Adipose tissue (tissue), 3 donors: Measurements from ENCODE around the gene PLXDC2. TPM values are rescaled to one million over a fixed set of nuclear protein-coding genes. Genes with fewer than 3 reads are reported as not detected.
"Not testable (repeated sequence)": the region's sequence is repeated elsewhere in the genome, so short reads cannot be mapped to it uniquely, and the experiment has no call there.

ENCODE experiments used
- H3K27ac ChIP-seq: one replicate; pipeline ENCODE4 v1.5.1; 2013; ENCODE audit warnings: low read depth, low read length
- WGBS, 3 donors: extraction: QIAGEN DNeasy Blood & Tissue Kit; methylation state at CpG; one replicate each; pipeline ENCODE4 v1.1.7; 2013; 5-methylcytosine and 5-hydroxymethylcytosine counted together
- polyA plus RNA-seq, 3 donors: library from polyadenylated mRNA; stranded (reverse); fragments of 200-250 nt; gene quantifications; one replicate each; pipeline ENCODE4 v1.2.3, GENCODE V29; 2013
- donor health status: healthy with polysubstance abuse.
- donor health status: Bipolar disorder and iron deficiency.
- donor health status: healthy.

Gene PLXDC2
- polyA plus RNA-seq, 3 donors: 1.5 to 10.6 (median 7.7) TPM

GRCh38 chr10:19986591-19986990 is 170.4 kb downstream of the PLXDC2 start:
- no peak overlapping the region for H3K27ac ChIP-seq
- whole genome bisulfite sequencing, 3 donors: 62 to 69% (median 64%) methylated on average over 2 of the region's 2 CpGs

GRCh38 chr10:19987931-19988330 is 171.7 kb downstream of the PLXDC2 start:
- WGBS, 3 donors: 0 to 25% (median 23%) methylated on average over 1 of the region's 1 CpG
- no peak overlapping the region for H3K27ac ChIP-seq

GRCh38 chr10:19993714-19994315 is 177.6 kb downstream of the PLXDC2 start:
- no peak overlapping the region for H3K27ac ChIP-seq
- 88 to 94% (median 94%) methylated on average over 3 of the region's 3 CpGs for WGBS, 3 donors

- 46 to 87% (median 85%) methylated on average over 2 of the region's 2 CpGs for WGBS, 3 donors
- no peak overlapping the region for H3K27ac ChIP-seq
Measured at GRCh38 chr10:19998482-19998881, 182.2 kb downstream of the PLXDC2 start.

GRCh38 chr10:19999431-19999830 is 183.2 kb downstream of the PLXDC2 start:
- 58 to 100% (median 94%) methylated on average over 1 of the region's 1 CpG for WGBS, 3 donors
- H3K27ac ChIP-seq: no peak overlapping the region

- not testable (repeated sequence) for H3K27ac ChIP-seq
- whole genome bisulfite sequencing, 3 donors: 78 to 97% (median 86%) methylated on average over 2 of the region's 2 CpGs
Measured at GRCh38 chr10:20002026-20002425, 185.8 kb downstream of the PLXDC2 start.

- WGBS, 3 donors: 76 to 97% (median 91%) methylated on average over 3 of the region's 3 CpGs
- H3K27ac ChIP-seq: no peak overlapping the region
Measured at GRCh38 chr10:20002657-20003056, 186.4 kb downstream of the PLXDC2 start.

GRCh38 chr10:20004087-20004523 is 187.9 kb downstream of the PLXDC2 start:
- WGBS, 3 donors: 40 to 60% (median 54%) methylated on average over 3 of the region's 3 CpGs
- peak overlapping the region; percentile 28 for H3K27ac ChIP-seq

GRCh38 chr10:20005638-20006037 is 189.4 kb downstream of the PLXDC2 start:
- H3K27ac ChIP-seq: no peak overlapping the region

GRCh38 chr10:20006169-20006870 is 190.1 kb downstream of the PLXDC2 start:
- 43 to 80% (median 60%) methylated on average over 4 of the region's 4 CpGs for WGBS, 3 donors
- H3K27ac ChIP-seq: no peak overlapping the region

More at GRCh38 chr10:20005638-20006037, 189.4 kb downstream of the PLXDC2 start:
- WGBS, 3 donors: 86 to 94% (median 91%) methylated on average over 8 of the region's 8 CpGs

- no peak overlapping the region for H3K27ac ChIP-seq
- WGBS, 3 donors: 76 to 89% (median 88%) methylated on average over 1 of the region's 1 CpG
Measured at GRCh38 chr10:20007426-20007825, 191.2 kb downstream of the PLXDC2 start.

- H3K27ac ChIP-seq: no peak overlapping the region
- 76 to 87% (median 87%) methylated on average over 1 to 2 of the region's 2 CpGs for WGBS, 3 donors
Measured at GRCh38 chr10:20013991-20014750, 197.9 kb downstream of the PLXDC2 start.

- H3K27ac ChIP-seq: no peak overlapping the region
- WGBS, 3 donors: 83 to 100% (median 91%) methylated on average over 2 of the region's 2 CpGs
Measured at GRCh38 chr10:20017961-20018360, 201.7 kb downstream of the PLXDC2 start.

GRCh38 chr10:20020677-20021076 is 204.4 kb downstream of the PLXDC2 start:
- no peak overlapping the region for H3K27ac ChIP-seq
- 51 to 81% (median 68%) methylated on average over 1 of the region's 1 CpG for WGBS, 3 donors

- H3K27ac ChIP-seq: no peak overlapping the region
- 79 to 83% (median 81%) methylated on average over 3 of the region's 3 CpGs for WGBS, 3 donors
Measured at GRCh38 chr10:20029523-20029922, 213.3 kb downstream of the PLXDC2 start.

- H3K27ac ChIP-seq: no peak overlapping the region
- WGBS, 3 donors: 78 to 94% (median 80%) methylated on average over 4 of the region's 4 CpGs
Measured at GRCh38 chr10:20033476-20033875, 217.2 kb downstream of the PLXDC2 start.

- H3K27ac ChIP-seq: no peak overlapping the region
- 46 to 91% (median 90%) methylated on average over 2 of the region's 2 CpGs for WGBS, 3 donors
Measured at GRCh38 chr10:20034732-20035131, 218.5 kb downstream of the PLXDC2 start.

GRCh38 chr10:20040012-20040411 is 223.8 kb downstream of the PLXDC2 start:
- no peak overlapping the region for H3K27ac ChIP-seq
- WGBS, 3 donors: 68 to 81% (median 72%) methylated on average over 6 of the region's 6 CpGs

- 69 to 85% (median 83%) methylated on average over 3 of the region's 3 CpGs for WGBS, 3 donors
Measured at GRCh38 chr10:20041931-20042330, 225.7 kb downstream of the PLXDC2 start.

More at GRCh38 chr10:20041931-20042330, 225.7 kb downstream of the PLXDC2 start:
- H3K27ac ChIP-seq: no peak overlapping the region
